Activated naive CD4-positive, alpha-beta T cell (primary cell): ENCODE measurements around the gene PID1.

Source experiments
- DNase-seq, 4 experiments: peaks; one replicate each; lab custom pipeline; 2025; lab: John Stamatoyannopoulos, UW

The PID1 gene

DNA sequence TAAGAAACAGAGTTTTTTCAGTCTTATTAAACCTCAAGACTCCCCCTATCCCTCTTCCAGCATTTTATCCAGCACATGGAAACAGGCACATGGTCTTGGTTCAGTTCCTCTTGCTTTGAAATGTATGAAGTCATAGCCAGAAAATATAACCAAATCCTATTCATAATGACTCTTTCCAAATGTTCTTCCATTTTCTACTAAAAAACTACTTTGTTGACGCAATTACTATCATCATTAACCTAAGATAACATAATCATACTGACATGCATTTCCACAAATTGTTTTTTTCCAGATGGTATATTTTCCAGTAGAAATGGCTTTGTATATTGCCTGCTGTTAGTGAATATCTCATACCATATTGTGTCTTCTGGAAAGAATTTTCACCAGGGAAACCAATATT is 261.3 kb downstream of the PID1 start:
- no peak for DNase-seq

DNA sequence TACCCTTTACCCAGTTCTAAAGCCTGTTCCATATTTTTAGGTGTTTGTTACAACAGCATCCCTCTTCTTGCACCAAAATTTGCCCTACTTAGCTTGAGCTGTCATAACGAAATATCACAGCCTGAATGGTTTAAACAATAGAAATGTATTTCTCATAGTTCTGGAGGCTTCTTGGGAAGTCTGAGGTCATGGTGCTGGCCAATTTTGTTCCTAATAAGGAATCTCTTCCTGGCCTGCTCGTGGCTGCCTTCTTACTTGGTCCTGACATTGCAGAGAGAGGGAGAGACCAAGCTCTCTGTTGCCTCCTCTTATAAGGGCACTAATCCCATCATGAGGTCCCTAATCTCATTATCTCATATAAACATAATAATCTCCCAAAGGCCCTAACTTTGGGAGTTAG is 267.8 kb downstream of the PID1 start:
- DNase-seq = no peak

DNA sequence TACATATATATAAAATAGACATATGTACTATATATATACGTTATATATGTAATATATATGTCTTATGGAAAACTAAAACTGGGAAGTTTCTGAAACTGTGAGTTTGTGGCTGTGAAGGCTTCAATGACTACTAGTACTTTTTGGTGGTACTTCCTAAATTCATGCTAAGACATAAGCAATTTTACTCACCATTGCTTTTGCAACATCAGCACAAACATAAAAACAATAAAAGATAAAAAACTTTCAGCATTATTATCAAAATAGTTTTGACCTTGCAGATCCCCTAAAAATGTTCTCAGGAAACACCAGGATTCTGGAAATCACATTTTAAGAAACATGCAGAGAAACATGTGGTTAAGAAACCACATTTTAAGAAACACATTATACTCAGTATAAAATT is 269.9 kb downstream of the PID1 start:
- DNase-seq = no peak

DNA sequence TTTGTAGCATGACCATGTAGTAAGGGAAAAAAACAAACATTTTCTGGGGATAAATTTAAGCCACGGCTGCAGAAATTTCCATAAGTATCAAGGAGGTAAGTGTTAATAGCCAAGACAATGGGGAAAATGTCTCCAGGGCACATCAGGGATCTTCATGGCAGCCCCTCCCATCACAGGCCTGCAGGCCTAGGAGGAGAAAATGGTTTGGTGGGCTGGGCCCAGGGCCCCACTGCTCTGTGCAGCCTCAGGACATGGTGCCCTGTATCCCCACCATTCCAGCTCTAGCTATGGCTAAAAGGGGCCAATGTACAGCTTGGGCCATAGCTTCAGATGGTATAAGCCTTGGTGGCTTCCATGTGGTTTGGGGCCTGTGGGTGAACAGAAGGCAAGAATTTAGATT is 271.8 kb downstream of the PID1 start:
- DNase-seq = no peak

DNA sequence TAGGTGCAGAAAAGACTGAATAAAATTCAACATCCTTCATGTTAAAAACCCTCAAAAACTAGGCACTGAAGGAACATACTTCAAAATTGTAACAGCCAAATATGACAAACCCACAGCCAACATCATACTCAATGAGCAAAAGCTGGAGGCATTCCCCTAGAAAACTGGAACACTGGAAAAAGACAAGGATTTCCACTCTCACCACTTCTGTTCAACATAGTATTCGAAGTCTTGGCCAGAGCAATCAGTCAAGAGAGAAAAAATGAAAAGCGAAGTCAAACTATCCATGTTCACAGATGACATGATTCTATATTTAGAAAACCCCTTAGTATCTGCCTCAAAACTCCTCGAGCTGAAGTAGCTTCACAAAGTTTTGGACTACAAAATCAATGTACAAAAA is 282.3 kb downstream of the PID1 start:
- DNase-seq = no peak

DNA sequence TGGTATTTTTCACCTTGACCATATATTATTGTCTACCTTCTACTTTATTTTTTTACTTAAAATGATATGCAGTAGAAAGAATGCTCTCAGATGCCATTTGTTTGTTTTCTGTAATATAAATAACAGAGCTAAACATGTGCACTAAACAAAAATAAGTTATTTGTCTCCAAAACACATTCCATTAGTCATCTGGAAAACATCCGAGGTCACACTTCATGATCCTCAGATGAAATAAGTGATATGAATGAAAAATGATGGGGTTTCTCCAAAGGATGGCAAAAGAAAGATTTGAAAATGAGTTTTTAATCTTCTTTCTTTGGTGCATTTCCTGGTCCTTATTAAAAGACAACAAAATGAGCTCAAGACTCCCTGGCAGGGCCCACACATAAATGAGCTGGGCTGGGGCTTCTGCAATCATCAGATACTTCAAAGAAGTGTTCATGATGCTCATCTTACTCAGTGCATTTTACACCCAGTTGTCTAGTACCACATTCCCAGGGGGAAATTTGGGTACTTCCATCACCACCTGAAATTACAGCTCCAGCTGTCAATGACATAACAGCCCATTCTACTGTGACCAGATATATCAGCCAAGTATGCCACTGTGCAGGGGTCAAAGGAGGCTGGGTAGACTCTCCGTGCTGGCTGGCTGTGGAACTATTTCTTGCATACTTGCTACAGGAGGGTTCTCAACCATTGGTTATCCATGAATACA is 283.5 kb downstream of the PID1 start:
- no peak for DNase-seq

DNA sequence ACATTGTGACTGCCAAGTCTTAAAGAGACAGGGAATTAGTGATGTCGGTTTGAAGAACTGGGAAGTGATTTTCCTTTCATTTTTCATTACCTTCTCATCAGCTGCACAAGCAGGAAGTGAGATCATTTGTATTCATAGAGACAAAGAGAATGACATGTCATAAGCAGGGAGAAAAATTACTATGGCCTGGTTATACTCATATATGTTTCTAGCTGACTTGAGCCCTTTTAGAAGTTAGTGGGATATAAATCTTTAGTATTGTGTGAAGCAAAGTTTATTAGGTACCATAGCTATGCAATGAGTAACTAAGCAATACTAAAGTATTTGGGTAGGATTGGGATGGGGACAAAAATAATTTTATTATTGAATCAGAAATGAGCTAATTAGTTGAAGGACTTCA is 284.1 kb downstream of the PID1 start:
- no peak for DNase-seq

DNA sequence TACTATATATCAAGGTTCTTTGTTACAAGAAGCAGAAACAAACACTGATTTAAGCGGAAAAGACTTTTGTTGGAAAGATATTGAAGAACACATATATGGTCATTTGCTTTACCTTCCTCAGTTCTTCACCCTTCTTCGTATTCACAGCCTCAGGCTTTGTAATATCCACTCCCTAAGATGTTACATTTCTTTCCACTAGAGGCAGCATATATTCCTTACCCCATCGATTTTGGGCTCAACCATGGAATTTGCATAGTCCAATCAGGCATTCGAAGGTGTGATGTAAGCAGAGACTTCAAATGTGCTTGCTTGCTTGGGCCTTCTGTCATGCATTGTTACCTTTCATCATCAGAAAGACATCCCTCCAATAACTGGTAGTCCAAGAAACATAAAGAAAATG is 287.4 kb downstream of the PID1 start:
- DNase-seq = no peak

DNA sequence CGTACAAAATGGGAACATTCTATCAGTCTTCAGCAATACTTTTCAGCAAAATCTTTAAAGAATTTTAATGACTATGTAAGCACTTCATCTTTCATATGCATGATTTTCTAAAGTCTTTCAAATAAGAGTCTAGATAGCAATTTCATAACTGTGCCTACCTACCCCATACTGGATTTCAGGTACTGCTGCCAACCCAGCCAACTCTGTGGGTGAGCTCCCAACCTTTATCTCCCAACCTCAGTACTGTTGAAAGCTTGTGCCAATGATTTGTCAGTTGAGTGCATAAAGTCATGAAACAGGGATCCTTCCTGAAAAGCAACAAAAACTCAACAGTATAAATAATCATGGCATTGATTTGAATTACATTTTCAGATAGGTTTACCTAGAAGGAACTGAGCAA is 296.9 kb downstream of the PID1 start:
- no peak for DNase-seq
